ENCODE results near the gene PABPC1L.

PABPC1L gene

GRCh38 chr20:44970243-44970757 is 60.4 kb downstream of the PABPC1L start:
- TF ChIP-seq CTCF (IDR thresholded peaks at IDR 0.05; ENCODE audit: insufficient read depth, low read length, missing control alignments): no peak
- POLR2A ChIA-PET: interaction anchor here (0.6 kb wide), 1 partner anchor 41 kb away, joined by 3 read pairs; no protein-coding TSS in a partner anchor
- CTCF ChIA-PET: interaction anchor here (1.0 to 1.9 kb wide), 6 partner anchors 13 to 393 kb away, joined by 3 to 4 read pairs (median 3); partner anchors contain the start of gene SYS1
- H3K4me3 ChIP-seq (ENCODE audit: low read depth, low read length): no peak overlapping the region
- no peak for DNase-seq (ENCODE audit: low read depth, low spot score)

- ChIA-PET CTCF (interaction anchor here (1.4 to 1.5 kb wide), 2 partner anchors 38 to 318 kb away, joined by 3 to 6 read pairs; no protein-coding TSS in a partner anchor), POLR2A (interaction anchor here (0.5 kb wide), 1 partner anchor 38 kb away, joined by 3 read pairs; no protein-coding TSS in a partner anchor)
- H3K4me3 ChIP-seq (ENCODE audit: low read depth, low read length): no peak overlapping the region
- no peak for DNase-seq (ENCODE audit: low read depth, low spot score)
- TF ChIP-seq CTCF (IDR thresholded peaks at IDR 0.05; ENCODE audit: insufficient read depth, low read length, missing control alignments): no peak
Measured at GRCh38 chr20:44973053-44973452, 63.2 kb downstream of the PABPC1L start.

DNA sequence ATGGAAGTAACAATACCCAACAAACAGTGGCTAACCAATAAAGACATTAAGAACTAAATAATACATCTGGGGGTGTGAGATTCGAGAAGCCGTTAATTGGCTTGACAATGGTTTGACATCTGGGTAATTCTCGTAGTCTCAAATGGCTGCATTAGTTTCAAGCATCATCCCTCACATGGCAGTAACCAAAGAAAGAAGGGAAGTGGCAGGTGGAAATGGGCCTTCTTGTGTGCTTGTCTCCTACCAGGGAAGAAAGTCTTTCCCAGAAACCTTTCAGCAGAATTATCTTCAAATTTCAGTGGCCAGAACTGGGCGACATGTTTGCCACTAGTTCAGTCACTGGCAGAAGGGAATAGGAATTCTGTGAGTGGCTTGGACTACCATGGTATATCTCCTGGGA is 66.8 kb downstream of the PABPC1L start:
- POLR2A ChIA-PET: no interaction called here
- CTCF ChIA-PET: interaction anchor here (1.4 to 2.9 kb wide), 4 partner anchors 9 to 34 kb away, joined by 3 to 14 read pairs (median 6); no protein-coding TSS in a partner anchor
- no peak for DNase-seq (ENCODE audit: low read depth, low spot score)

DNA sequence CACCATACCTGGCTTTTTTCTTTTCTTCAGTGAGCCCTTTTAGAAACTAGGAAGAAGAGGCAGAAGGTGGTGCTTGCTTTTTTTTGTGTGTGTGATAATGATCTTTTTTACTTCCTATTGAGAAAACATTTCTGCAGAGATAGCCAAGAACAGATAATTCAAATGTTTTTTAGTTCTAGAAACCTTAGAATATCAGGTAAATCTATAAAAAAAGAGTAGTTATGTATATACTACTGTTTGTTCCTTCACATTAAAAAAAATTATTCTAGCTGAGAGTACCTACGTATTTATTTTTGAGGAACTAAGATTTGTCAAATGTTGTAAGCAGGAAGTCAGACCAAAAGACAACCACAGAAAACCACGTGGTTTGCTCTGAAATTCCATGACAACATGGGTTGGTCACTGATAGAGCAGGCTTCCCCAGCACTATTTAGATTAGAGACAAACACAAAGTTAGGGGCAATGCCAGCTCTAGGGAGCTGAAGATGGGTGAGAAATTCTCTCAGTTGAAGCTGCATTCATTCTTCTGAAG is 69.3 kb downstream of the PABPC1L start:
- no peak for TF ChIP-seq CTCF (IDR thresholded peaks at IDR 0.05; ENCODE audit: insufficient read depth, low read length, missing control alignments)
- CTCF ChIA-PET: interaction anchor here (1.0 to 2.9 kb wide), 4 partner anchors 27 to 116 kb away, joined by 3 to 14 read pairs (median 6); no protein-coding TSS in a partner anchor
- H3K4me3 ChIP-seq (ENCODE audit: low read depth, low read length): no peak overlapping the region
- POLR2A ChIA-PET: no interaction called here
- no peak for DNase-seq (ENCODE audit: low read depth, low spot score)

More for the DNA sequence above, 66.8 kb downstream of the PABPC1L start:
- H3K4me3 ChIP-seq (ENCODE audit: low read depth, low read length): no peak overlapping the region
- TF ChIP-seq CTCF (IDR thresholded peaks at IDR 0.05; ENCODE audit: insufficient read depth, low read length, missing control alignments): no peak

- TF ChIP-seq CTCF (IDR thresholded peaks at IDR 0.05; ENCODE audit: insufficient read depth, low read length, missing control alignments): no peak
- POLR2A ChIA-PET: interaction anchor here (0.5 kb wide), 1 partner anchor 9 kb away, joined by 4 read pairs; no protein-coding TSS in a partner anchor
- CTCF ChIA-PET: no interaction called here
- H3K4me3 ChIP-seq (ENCODE audit: low read depth, low read length): no peak overlapping the region
- DNase-seq (ENCODE audit: low read depth, low spot score): no peak
Measured at GRCh38 chr20:44981736-44982406, 72.0 kb downstream of the PABPC1L start.

GRCh38 chr20:44983093-44983674 is 73.3 kb downstream of the PABPC1L start:
- no peak for TF ChIP-seq CTCF (IDR thresholded peaks at IDR 0.05; ENCODE audit: insufficient read depth, low read length, missing control alignments)
- ChIA-PET POLR2A (no interaction called here), CTCF (interaction anchor here (0.9 to 1.2 kb wide), 4 partner anchors 12 to 34 kb away, joined by 3 to 4 read pairs (median 4); partner anchors contain the start of genes STK4 and TOMM34)
- DNase-seq (ENCODE audit: low read depth, low spot score): no peak
- H3K4me3 ChIP-seq (ENCODE audit: low read depth, low read length): no peak overlapping the region
